HepG2 (cell line): ENCODE measurements around the gene TMC8. TPM values are rescaled to one million over a fixed set of nuclear protein-coding genes. Genes with fewer than 3 reads are reported as not detected.

Experiments used
- ARNT2 ChIP-seq: sonication (generic); formaldehyde crosslinking; IDR thresholded peaks from 2 replicates; pipeline ENCODE4 v1.8.0; 2022; ENCODE audit warnings: mild to moderate bottlenecking, low read depth, missing genetic modification reagents, moderate library complexity
- CAMTA2 ChIP-seq: sonication (generic); formaldehyde crosslinking; IDR thresholded peaks from 2 replicates; pipeline ENCODE4 v1.4.0; 2020; ENCODE audit warnings: mild to moderate bottlenecking, missing genetic modification reagents, borderline replicate concordance
- GZF1 ChIP-seq: sonication (generic); formaldehyde crosslinking; IDR thresholded peaks from 2 replicates; pipeline ENCODE4 v1.5.1; 2020; ENCODE audit warnings: mild to moderate bottlenecking, missing genetic modification reagents
- HNRNPUL1 ChIP-seq: fragments of 200-400 bp; formaldehyde crosslinking; IDR thresholded peaks from 2 replicates; pipeline ENCODE4 v1.6.1; 2017; ENCODE audit warnings: low read depth, mild to moderate bottlenecking, low read length, moderate library complexity
- KDM5A ChIP-seq: fragments of 200-600 bp; sonication (generic); IDR thresholded peaks from 2 replicates; pipeline ENCODE4 v1.7.0; 2018; ENCODE audit warnings: antibody characterized with exemption, mild to moderate bottlenecking, low read length, borderline replicate concordance
- MBD4 ChIP-seq: IDR thresholded peaks from 2 replicates; pipeline ENCODE4 v1.6.1; 2012; ENCODE audit warnings: low read length, inconsistent platforms, borderline replicate concordance
- POLR2A ChIP-seq, 2 experiments: IDR thresholded peaks; 2 replicates each; pipeline ENCODE4 v1.6.1; 2011; ENCODE audit warnings: low read depth in 2 of 2, low read length in 2 of 2, mild to moderate bottlenecking in 1 of 2, moderate library complexity in 1 of 2; ENCODE audit not compliant: insufficient read depth in 1 of 2
- RNF2 ChIP-seq: fragments of 450-650 bp; conservative IDR thresholded peaks from 2 replicates; pipeline ENCODE4 v1.6.1; 2016; ENCODE audit warnings: low read depth
- SIN3A ChIP-seq: IDR thresholded peaks from 2 replicates; pipeline ENCODE4 v1.6.1; 2011; ENCODE audit warnings: low read depth, mild to moderate bottlenecking, control low read depth, low read length, borderline replicate concordance
- SNRNP70 ChIP-seq: fragments of 200-400 bp; formaldehyde crosslinking; IDR thresholded peaks from 2 replicates; pipeline ENCODE4 v1.6.1; 2017; ENCODE audit warnings: mild to moderate bottlenecking, low read depth, low read length, moderate library complexity
- YEATS4 ChIP-seq: sonication (generic); formaldehyde crosslinking; IDR thresholded peaks from 2 replicates; pipeline ENCODE4 v1.4.0; 2020; ENCODE audit warnings: missing genetic modification reagents, borderline replicate concordance
- ZFYVE20 ChIP-seq: sonication (generic); formaldehyde crosslinking; IDR thresholded peaks from 2 replicates; pipeline ENCODE4 v1.8.0; 2023; ENCODE audit warnings: low read depth, mild to moderate bottlenecking, moderate library complexity, missing genetic modification reagents, borderline replicate concordance
- ZKSCAN1 ChIP-seq: fragments of 150-350 bp; IDR thresholded peaks from 2 replicates; pipeline ENCODE4 v1.6.1; 2014; ENCODE audit warnings: low read length
- ZNF230 ChIP-seq: sonication (generic); formaldehyde crosslinking; IDR thresholded peaks from 2 replicates; pipeline ENCODE4 v1.4.0; 2020; ENCODE audit warnings: mild to moderate bottlenecking, missing genetic modification reagents
- ZNF256 ChIP-seq: sonication (generic); formaldehyde crosslinking; conservative IDR thresholded peaks from 2 replicates; pipeline ENCODE4 v1.4.0; 2020; ENCODE audit warnings: missing genetic modification reagents
- ZNF296 ChIP-seq: sonication (generic); formaldehyde crosslinking; conservative IDR thresholded peaks from 2 replicates; pipeline ENCODE4 v1.5.0; 2020; ENCODE audit warnings: mild to moderate bottlenecking, missing genetic modification reagents
- ZNF337 ChIP-seq: sonication (generic); formaldehyde crosslinking; IDR thresholded peaks from 2 replicates; pipeline ENCODE4 v1.5.1; 2020; ENCODE audit warnings: missing genetic modification reagents, low read depth, mild to moderate bottlenecking, borderline replicate concordance
- polyA plus RNA-seq, 8 experiments: library from polyadenylated mRNA; depleted of rRNA in 3 of 8; stranded (reverse) in 7 of 8; unstranded in 1 of 8; fragments of >200 nt; fragmentation: Illumina TruSeq in 4 of 8; extraction: Trizol in 4 of 8; gene quantifications; 2 replicates each; pipeline versions ENCODE4 v1.2.1 to v1.2.3, GENCODE V29; 2011 to 2016; ENCODE audit warnings: low read depth in 4 of 8, missing spikeins in 1 of 8, mixed read lengths in 1 of 8; ENCODE audit not compliant: insufficient read depth in 1 of 8
- total RNA-seq, 5 experiments: library from RNA; depleted of rRNA; stranded (reverse); fragments of >200 nt; fragmentation: Illumina TruSeq; extraction: Trizol; gene quantifications; 2 replicates each; pipeline ENCODE4 v1.2.3, GENCODE V29; 2016; ENCODE audit warnings: low read depth in 1 of 5
- TF ChIP-seq, protein P1 (sequence below): sonication (generic); formaldehyde crosslinking; IDR thresholded peaks from 2 replicates; pipeline ENCODE4 v1.4.0; 2020; ENCODE audit warnings: mild to moderate bottlenecking, missing genetic modification reagents
- TF ChIP-seq, protein P2 (sequence below): sonication (generic); formaldehyde crosslinking; IDR thresholded peaks from 2 replicates; pipeline ENCODE4 v1.4.0; 2020; ENCODE audit warnings: missing genetic modification reagents, borderline replicate concordance

The TMC8 gene
- total and polyA plus RNA-seq, 2 of the 13 experiments (the other 11 are each of a cell fraction or from before 2014, with no cell fraction given) = 0.53 to 7.8 TPM

DNA sequence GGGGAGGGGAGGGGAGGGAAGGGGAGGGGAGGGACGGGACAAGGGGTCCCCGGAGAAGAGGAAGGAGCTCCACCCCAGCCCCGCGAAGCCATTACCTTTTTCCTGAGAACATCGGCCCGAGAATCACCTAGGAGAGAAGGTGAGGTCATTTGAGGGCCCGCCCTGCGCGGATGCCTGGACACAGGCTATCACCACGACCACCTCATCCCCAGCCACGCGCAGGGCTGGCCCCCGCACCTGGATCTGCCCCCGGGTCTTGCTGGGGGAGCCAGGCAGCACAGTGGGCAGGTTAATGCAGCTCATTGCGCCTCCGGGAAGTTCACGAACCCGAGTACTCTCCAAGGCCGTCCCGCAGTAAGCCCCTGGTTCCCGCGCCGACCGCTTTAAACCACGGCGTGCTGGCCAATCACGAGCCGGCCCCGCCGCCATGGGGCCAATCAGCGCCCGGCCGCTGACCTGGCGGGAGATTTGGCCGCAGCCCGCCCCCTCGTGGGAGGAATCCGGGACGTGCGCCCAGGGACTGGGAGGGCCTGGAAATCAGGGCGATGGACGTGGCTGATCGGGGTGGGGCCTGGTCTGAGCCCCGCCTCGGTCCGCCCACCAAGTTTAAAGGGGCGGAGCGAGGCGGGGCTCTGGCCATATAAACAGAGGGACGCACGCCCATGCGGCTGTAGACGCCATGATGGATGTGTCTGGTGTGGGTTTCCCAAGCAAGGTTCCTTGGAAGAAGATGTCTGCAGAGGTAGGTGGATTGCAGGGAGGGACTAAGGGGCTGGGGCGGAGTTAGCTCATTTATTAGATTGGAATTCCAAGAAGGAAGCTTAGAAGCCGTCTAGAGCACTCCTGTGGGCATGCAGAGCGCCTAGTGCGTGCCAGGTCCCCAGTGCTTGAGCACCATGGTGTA lies 56.4 kb downstream of the TMC8 start, which contains the start of the genes AFMID and TK1 (continued):
- TF ChIP-seq, protein P1, sequence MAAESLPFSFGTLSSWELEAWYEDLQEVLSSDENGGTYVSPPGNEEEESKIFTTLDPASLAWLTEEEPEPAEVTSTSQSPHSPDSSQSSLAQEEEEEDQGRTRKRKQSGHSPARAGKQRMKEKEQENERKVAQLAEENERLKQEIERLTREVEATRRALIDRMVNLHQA (CRISPR knock-in tag) = no peak
- TF ChIP-seq YEATS4 (CRISPR knock-in tag) (peak; percentile 86), MBD4 (no peak), SNRNP70 (no peak), POLR2A (IDR thresholded peaks at IDR 0.05; ENCODE audit: insufficient read depth in 1 of 2, low read depth in 2 of 2, low read length in 2 of 2) (peak; percentile 99), RNF2 (peak; percentile 73), KDM5A (no peak), ZNF296 (CRISPR knock-in tag) (no peak), ZKSCAN1 (0 out of 2 replicates have a peak, but pooled peaks have one; percentile 7), ZNF230 (CRISPR knock-in tag) (peak; percentile 94), CAMTA2 (CRISPR knock-in tag) (no peak; the same call in 1 of the 2 replicates), ZNF256 (peak; percentile 90; the same call in 1 of the 2 replicates), ZNF337 (peak; percentile 86), ARNT2 (CRISPR knock-in tag) (peak; percentile 100), ZFYVE20 (peak; percentile 99), GZF1 (CRISPR knock-in tag) (peak; percentile 64; the same call in 1 of the 2 replicates), SIN3A (peak; percentile 96), HNRNPUL1 (no peak)
- TF ChIP-seq, protein P2, sequence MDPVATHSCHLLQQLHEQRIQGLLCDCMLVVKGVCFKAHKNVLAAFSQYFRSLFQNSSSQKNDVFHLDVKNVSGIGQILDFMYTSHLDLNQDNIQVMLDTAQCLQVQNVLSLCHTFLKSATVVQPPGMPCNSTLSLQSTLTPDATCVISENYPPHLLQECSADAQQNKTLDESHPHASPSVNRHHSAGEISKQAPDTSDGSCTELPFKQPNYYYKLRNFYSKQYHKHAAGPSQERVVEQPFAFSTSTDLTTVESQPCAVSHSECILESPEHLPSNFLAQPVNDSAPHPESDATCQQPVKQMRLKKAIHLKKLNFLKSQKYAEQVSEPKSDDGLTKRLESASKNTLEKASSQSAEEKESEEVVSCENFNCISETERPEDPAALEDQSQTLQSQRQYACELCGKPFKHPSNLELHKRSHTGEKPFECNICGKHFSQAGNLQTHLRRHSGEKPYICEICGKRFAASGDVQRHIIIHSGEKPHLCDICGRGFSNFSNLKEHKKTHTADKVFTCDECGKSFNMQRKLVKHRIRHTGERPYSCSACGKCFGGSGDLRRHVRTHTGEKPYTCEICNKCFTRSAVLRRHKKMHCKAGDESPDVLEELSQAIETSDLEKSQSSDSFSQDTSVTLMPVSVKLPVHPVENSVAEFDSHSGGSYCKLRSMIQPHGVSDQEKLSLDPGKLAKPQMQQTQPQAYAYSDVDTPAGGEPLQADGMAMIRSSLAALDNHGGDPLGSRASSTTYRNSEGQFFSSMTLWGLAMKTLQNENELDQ (CRISPR knock-in tag) = no peak
